GM21447 (cell line): ENCODE measurements around the gene NAP1L4.
"Not testable (repeated sequence)": the region's sequence is repeated elsewhere in the genome, so short reads cannot be mapped to it uniquely, and the experiment has no call there.

Experiments used
- ATAC-seq: cut with Tn5 transposase; IDR thresholded peaks from one replicate; pipeline ENCODE4 v1.9.1; 2021; ENCODE audit not compliant: unreplicated experiment

Gene NAP1L4

DNA sequence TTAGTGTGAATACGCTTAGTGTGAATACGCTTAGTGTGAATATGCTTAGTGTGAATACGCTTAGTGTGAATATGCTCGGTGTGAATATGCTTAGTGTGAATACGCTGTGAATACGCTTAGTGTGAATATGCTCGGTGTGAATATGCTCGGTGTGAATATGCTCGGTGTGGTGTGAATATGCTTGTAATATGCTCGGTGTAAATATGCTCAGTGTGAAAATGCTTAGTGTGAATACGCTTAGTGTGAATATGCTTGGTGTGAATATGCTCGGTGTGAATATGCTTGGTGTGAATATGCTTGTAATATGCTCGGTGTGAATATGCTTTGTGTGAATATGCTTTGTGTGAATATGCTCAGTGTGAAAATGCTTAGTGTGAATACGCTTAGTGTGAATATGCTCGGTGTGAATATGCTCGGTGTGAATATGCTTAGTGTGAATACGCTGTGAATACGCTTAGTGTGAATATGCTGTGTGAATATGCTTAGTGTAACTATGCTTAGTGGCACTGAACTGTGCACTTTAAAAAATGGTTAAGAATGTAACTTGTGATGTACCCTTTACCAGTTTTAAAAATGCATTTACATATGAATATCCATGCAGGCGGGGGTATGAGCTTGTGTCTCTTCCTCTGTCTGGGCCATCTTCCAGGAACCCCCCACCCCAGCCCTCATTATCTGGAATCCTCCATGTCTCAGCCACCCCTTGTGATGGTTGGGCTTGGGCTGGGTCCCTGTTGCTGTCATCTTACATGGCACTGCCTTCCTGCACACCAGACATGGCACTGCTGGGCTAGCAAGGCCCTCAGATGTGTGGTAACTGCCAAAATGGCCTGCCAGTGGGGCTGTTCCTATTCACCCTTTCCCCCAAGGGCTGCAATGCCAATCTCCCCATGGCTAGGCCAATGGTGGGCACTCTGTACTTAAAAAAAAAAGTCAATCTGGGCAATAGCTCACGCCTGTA lies 53.4 kb downstream of the NAP1L4 start:
- not testable (repeated sequence) for ATAC-seq

DNA sequence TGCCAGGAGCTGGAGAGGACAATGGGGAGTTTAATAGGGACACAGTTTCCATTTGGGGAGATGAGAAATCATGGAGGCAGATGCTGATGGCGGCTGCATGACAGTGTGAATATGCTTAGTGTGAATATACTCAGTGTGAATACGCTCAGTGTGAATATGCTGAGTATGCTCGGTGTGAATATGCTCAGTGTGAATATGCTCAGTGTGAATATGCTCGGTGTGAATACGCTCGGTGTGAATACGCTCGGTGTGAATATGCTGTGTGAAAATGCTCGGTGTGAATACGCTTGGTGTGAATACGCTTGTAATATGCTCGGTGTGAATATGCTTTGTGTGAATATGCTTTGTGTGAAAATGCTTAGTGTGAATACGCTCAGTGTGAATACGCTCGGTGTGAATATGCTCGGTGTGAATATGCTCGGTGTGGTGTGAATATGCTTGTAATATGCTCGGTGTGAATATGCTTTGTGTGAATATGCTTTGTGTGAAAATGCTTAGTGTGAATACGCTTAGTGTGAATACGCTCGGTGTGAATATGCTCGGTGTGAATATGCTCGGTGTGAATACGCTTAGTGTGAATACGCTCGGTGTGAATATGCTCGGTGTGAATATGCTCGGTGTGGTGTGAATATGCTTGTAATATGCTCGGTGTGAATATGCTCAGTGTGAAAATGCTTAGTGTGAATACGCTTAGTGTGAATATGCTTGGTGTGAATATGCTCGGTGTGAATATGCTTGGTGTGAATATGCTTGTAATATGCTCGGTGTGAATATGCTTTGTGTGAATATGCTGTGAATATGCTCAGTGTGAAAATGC lies 54.3 kb downstream of the NAP1L4 start:
- not testable (repeated sequence) for ATAC-seq

DNA sequence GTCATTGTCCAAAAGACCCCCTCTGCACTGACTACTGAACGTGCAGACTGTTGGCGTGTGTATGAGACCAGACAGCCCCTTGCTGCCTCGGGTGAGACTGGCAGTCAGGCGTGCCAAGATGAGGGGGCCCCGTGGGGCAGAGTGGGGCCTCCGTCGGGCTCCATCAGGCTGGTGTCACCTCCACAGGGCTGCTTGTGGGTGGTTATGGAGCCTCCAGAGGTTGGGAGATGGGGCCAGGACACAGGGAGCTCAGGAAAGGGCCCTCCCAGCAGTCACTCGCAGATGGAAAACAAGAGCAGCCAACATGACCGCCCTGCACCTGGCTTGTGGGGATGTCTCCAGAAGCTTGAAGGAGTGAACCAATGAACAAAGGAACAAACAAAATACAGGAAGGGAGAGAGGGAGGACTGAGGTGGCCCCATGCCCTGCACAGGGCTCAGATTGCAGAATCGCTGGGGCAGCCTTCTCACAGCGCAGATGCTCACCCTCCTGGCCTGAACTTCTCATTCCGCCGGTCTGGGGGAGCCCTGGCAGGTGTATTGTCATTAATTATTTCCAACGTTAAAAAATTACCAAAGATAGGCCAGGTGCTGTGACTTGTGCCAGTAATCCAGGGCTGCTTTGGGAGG lies 57.4 kb downstream of the NAP1L4 start:
- no peak for ATAC-seq

DNA sequence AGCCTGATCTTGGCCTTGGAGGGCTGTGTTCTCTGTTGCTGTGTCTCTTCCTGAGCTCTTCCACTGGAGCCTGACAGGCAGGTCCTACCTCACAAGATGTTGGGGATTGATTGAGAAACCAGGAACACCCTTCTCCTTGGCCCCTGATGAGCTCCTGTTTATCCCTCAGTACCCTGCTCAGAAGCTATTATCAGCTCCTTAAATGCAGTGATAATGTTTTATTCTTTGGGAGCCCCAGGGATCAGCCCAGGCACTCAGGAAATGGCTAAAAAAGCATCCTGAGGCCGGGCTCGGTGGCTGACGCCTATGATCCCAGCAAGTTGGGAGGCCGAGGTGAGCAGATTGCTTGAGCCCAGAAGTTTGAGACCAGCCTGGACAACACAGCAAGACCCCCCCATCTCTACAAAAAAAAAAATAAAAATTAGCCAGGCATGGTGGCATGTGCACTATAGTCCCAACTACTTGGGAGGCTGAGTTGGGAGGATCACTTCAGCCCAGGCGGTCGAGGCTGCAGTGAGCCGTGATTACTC lies 58.0 kb downstream of the NAP1L4 start:
- no peak for ATAC-seq

DNA sequence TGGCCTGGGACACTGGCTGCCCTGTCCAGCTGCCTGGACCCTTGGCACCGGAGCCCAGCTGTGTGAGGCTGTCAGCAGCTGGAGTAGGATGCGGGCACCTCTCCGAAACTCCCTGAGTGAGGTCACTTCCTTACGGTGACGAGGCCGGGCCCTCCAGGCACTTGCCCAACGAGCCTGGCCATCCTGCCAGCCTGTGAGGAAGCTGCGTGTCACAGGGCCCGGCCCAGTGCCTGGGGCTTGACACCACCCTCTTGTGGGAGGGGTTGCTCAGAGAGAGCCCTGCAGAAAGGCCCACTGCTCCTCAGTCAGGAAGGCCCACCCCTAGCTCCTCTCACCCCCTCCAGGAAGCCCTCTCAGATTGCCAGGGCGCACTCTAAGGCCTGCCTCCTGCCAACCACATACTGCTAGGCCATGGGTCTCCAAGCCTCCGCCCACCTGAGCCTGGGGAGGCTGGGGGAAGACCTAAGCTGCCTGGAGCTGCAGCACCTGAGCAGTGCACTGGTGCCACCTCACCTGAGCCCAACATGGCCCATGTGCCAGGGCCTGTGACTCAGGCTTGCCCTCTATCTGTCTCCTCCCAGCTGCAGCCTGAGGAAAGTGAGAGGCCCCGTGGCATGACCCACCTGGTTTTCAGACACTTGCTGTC lies 58.6 kb downstream of the NAP1L4 start:
- ATAC-seq = no peak

DNA sequence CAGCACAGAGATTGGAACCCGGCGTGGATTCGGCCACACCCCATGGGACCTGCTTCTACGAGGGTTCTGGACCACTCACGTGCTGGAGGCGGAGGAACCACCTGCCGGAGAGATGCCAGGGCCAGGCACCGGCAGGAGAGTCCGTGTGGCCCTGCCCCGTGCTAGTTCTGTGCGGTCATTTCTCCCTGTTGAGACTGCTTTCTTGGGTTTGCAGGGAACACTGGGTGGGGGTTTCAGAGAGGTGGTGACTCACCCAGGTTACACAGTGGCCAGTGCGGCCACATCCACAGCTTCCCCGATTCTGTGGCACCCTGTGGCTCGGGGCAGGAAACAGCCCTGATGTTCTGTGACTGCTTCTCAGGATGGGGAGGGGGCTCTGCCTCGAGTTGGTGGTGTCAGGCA lies 59.3 kb downstream of the NAP1L4 start:
- no peak for ATAC-seq

DNA sequence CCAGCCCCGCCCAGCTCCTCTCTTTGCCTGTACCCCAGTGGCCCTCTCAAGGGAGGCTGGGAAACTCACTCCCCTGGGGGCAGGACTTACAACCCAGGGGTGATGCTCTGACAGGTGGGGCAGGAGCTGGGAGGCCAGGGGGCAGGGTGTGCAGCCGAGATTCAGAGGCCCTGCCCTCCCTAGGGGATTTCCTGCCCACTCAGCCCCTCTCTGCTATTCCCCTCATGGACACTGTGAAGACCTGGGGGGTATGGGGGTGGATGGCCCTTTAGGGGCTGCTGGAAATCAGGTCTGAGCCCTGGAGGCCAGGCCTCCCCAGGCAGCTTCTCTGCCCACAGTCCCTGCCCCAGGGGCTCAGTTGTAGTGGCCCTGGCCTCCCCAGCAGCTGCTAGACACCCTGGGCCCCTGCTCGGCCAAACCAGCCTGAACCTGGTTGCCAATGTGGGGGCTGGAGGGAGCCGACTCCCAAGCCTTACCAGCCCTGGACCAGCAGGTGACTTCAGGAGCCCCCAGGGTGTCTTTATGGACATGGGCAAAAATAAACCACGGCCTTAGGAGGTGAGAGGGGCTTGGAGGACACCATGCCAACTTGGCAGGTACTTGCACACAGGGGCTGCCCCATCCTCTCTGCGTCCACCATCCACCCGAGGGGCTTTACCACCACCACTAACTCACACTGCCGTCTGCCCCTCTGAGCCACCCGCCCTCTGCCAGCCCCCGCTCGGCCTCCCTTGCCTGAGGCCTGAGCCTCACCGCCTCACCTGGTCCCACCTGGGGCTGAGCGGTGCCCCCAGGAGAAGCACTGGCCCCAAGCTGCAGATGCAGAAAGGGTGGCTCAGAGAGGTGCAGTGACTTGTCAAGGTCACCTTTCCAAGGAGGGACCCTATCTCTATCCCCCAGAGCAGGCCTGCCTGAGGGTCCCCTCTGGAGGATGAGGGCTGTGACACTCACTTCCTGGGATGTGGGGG lies 60.1 kb downstream of the NAP1L4 start:
- ATAC-seq = no peak

DNA sequence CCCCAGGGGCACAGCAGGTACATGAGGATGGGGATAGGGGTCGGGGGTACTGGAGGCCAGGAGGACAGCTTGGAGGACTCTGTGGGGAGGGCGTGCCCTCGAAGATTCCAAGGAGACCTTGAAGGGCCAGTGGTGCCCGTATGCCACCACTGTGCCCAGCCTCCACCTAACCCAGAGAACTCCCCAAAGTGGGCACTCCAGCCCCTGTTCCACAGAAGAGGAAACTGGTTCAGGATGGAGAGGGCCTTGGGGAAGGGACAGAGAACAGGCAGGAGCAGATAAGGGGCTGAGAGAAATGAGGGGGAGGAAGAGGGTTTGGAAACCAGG lies 60.7 kb downstream of the NAP1L4 start:
- no peak for ATAC-seq

DNA sequence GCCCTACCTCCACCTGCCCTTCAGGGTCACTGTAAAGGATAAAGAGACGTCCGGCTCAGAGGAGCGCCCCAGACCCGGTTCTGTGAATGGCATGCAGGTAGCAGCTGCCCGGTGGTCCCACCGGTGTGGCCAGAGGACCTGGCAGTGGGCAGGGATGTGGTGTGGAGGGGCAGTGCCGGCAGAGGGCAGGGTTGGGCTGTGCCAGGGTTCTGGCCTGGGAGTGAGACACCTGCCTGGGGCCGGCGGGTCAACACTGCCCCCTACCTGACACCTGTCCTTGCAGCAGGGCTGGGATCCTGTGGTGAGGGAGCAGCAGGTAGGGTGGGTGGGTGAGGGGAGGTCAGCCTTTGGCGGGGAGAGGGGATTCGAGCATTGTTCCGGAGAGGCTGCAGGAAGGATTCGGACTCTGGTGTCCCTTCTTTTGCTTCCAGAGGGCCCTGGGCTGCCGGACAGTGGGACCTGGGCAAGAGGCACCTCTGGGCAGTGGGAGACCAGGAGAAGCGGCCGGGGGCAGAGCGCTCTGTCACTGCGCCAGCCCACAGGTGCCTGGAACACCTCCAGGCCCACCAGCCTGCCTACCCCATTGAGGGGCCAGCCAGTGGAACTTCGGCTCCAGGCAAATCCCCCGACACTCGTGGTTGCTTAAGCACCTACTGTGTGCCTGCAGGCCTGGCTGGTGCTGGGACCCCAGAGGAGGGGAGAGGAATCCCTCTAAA lies 61.3 kb downstream of the NAP1L4 start:
- ATAC-seq = peak; percentile 47

DNA sequence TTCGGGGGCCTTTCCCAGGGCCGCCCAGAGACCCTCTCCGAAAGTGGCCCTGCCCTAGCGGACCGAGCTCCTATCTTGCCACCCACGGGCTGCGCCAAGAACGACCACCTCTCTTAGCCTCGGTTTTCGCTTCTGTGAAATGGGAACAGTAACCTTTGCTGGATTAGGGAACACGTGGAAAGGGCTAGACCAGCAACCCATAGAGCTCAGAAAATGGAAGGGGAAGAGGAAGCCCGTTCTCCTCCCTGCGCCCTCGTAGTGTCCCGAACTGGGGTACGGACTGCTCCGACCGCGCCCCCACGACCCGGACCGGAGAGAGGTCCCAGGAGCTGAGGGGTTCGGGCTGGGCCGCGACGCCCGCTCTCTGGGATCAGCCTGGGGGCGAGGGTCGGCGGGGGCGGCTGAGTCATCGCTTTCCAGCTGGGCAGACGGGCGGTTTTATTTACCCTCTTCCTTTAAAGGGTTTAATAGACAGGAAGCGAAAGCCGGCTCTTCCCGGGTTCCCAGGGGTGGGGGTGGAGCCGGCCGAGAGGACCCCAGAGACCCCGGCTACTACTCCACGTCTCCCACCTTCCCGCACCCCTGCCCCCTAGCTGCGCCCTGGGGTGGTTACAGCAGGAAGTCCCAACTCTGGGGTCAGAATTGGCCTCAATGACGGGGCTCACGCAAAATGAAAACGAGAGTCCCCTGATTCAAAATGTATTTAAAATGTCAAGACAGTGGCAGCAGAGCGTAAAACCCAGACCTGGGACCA lies 62.0 kb downstream of the NAP1L4 start:
- peak; percentile 52 for ATAC-seq

DNA sequence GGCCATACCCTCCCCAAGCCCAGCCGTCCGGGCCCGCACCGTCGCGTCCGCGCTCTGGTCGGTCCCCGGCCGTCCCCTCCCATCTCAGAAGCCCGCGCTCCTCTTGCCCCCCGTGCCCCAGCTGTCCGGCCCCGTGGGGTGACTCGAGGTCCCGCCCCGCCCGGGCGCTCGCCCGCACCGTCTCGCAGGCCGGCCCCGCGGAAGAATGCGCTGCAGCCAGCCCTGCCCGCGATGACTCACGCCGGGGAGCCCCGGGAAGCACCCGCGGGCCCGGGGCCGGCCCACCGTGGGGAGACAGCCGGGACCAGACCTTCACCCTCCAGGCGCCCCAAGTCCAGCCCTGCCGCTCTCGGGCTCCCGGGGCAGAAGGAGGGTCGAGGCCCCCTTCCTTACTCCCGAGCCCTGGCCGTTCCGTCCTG lies 62.6 kb downstream of the NAP1L4 start:
- no peak for ATAC-seq

DNA sequence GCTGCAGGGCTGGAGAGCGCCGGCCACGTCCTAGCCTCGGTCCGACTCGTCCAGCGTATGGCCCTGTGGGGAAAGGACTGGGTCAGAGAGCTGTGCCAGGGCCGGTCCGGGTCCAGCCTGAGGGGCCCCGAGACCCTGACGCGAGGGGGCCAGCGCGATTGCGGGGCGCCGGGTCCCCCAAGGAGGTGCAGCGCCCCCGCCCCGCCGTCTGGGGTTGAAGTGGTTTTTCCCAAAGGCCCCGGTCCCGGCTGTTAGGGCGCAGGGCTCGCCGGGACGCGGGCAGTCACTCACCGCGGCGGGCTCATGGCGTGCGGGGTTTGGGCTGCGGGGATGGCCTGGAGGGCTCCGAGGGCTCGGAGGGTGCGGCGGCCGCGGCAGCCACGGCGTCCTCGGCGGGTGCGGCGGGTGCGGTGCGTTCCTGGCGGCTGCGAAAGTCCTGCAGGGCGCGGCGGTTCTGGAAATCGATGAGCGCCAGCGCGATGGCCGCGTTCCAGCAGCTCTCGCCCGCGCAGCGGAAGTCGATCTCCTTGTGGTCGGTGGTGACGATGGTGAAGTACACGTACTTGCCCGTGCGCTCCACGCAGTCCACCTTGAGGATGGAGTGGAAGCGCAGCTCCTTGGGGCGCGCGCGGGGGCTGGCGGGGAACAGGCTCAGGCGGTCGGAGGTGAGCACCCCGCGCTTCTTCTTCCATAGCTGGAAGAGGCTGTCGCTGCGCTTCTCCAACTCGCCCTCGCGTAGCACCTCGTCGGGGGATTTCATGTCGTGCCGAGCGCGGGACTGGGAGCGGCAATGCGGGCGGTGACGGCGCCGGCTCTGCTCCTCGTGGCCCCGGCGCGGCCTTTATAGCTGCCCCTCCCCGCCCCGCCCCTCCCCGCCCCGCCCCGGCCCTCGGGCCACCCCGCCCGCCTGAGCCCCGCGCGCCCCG lies 63.3 kb downstream of the NAP1L4 start, which contains the start of gene PHLDA2:
Gene PHLDA2 (minus strand): TSS at position 816 of the 926 bp plus-strand sequence. CDS start 56 bp downstream, at position 760.
- ATAC-seq = no peak

DNA sequence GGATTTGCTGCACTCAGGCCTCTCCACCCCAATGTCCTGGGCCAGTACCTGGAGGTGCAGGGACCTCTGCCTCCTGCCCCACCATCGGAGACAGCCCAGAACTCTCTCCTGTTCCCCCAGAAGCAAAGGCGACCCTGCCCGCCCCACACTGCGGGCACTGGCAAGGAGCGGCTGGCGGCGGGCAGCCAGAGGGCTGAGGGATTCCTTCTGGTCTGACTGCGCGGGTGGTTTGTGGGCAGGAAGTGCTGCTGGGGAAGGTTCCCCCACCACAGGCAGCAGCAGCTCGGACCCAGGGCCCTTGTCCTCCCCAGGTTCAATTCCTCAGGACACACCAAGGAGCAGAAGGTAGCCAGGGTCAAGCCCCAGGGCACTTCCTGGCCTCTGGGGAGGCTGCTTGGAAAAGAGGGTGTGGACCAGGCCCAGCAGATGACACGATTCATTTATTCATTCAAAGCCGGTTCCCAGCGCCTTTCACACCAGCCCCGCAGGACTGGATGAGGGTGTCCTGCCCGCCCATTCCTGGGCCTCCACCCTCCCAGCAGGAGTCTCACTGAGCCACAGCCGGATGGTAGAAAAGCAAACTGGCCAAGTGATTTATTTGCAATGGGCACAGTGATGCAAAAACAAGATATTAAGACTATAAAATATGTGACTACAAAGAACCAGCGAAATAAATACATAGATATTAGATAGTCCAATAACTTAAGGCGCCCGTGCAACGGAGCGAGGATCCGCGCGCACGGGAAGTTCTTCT lies 64.1 kb downstream of the NAP1L4 start:
- no peak for ATAC-seq

DNA sequence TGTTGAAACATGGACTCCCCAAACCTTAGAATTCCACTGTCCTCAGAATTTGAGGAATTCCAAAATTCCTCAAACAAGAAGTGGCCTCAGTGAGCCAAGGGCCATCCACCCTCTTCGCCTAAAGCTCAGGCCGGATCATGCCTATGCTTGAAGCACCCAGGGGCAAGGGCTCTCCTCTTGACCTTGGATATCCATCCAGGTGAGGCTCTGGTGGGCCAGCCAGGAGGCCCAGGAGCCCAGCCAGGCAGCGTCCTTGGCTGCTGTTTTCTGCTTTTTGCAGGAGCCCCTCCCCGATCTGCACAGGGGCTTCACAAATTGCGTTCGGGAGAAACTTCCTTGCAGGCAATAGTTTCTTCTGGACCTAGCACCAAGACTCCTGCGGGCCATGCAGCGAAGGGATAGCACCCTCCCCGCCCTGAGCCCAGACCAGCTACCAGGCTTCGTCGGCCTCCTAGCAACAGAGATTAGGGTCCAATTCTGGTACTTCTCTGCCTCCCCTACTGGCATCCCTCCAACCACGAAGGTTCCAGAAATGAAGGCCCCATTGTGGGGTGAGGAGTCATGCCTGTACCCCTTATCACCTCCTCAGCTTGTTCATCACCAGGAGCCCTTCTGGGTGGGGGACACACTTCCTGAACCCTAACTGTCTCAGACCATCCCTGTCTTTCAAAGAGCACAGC lies 64.9 kb downstream of the NAP1L4 start:
- no peak for ATAC-seq

DNA sequence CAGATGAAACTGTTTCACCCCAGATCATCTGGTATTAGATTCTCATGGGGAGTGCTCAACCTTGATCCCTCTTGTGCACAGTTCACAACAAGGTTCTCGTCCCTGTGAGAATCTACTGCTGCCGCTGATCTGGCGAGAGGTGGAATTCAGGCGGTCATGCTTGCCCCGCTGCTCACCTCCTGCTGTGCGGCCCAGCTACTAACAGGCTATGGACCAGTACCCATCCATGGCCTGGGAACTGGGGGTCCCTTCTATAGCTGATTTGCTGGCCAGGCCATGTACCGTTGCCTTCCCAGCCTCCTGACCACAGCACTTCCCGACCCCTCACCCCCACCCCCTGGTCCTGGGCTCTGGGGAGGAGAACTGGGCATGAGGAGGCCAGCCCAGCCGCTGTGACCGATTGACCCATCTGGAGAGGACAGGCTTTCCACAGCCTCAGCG lies 65.5 kb downstream of the NAP1L4 start:
- ATAC-seq = no peak
